ENCODE data around the gene STIM1. TPM values are rescaled to one million over a fixed set of nuclear protein-coding genes. Genes with fewer than 3 reads are reported as not detected.

Gene STIM1
- total RNA-seq, 1 experiment from 2014 or later = 93.6 TPM

GRCh38 chr11:3911908-3912505 lies 56.5 kb downstream of the STIM1 start:
- intact Hi-C loops (cut with micrococcal nuclease; ENCODE audit: unreplicated experiment) = no loop called here
- ATAC-seq (no peak), DNase-seq (ENCODE audit: low read depth, low spot score) (no peak)
- H3K4me1 ChIP-seq (ENCODE audit: control insufficient read depth, insufficient read depth, low read length) = peaks cover 1% of the 10 kb centered on the region; the same call in 1 of the 2 replicates
- TF ChIP-seq SIN3A (IDR thresholded peaks at IDR 0.05; ENCODE audit: borderline replicate concordance, insufficient read depth, low read depth, low read length) (no peak), POLR2AphosphoS5 (IDR thresholded peaks at IDR 0.05; ENCODE audit: low read depth, low read length) (no peak), CTCF (IDR thresholded peaks at IDR 0.05) (no peak), REST (IDR thresholded peaks at IDR 0.05; ENCODE audit: insufficient read depth in 1 of 2, low read depth in 2 of 2, low read length in 1 of 2) (no peak), TCF7L2 (IDR thresholded peaks at IDR 0.05; ENCODE audit: low read depth, low read length) (no peak)
- no peak overlapping the region for H3K27ac ChIP-seq (ENCODE audit: low read length)
- H3K4me3 ChIP-seq (ENCODE audit: low read depth in 2 of 2, low read length in 2 of 2) = no peak overlapping the region
- no peaks in the 10 kb centered on the region for H3K36me3 ChIP-seq (ENCODE audit: control insufficient read depth, insufficient read depth, low read length)
- no peaks in the 10 kb centered on the region for H3K27me3 ChIP-seq (ENCODE audit: control insufficient read depth, insufficient read depth, low read length)
- ChIA-PET POLR2A (no interaction called here), CTCF (interaction anchor here (1.2 kb wide), 1 partner anchor 57 kb away, joined by 3 read pairs; the partner anchor contains the start of gene STIM1)
- H3K9me3 ChIP-seq (ENCODE audit: control insufficient read depth, insufficient read depth, low read depth, low read length) = no peaks in the 10 kb centered on the region
- in situ Hi-C loops (cut with HindIII; ENCODE audit: low pct_unique_long_range_greater_than_20kb, low sequenced_read_pairs) = no loop called here
- BruUV-seq (replicated peaks) = no TSS peak

- intact Hi-C loops (cut with micrococcal nuclease; ENCODE audit: unreplicated experiment) = no loop called here
- ChIA-PET POLR2A (no interaction called here), CTCF (interaction anchor here (0.7 kb wide), 1 partner anchor 167 kb away, joined by 3 read pairs; no protein-coding TSS in a partner anchor)
- no peak for TF ChIP-seq TCF7L2 (IDR thresholded peaks at IDR 0.05; ENCODE audit: low read depth, low read length)
- no peak for TF ChIP-seq REST (IDR thresholded peaks at IDR 0.05; ENCODE audit: insufficient read depth in 1 of 2, low read depth in 2 of 2, low read length in 1 of 2)
- no peak for TF ChIP-seq POLR2AphosphoS5 (IDR thresholded peaks at IDR 0.05; ENCODE audit: low read depth, low read length)
- no peak for TF ChIP-seq CTCF (IDR thresholded peaks at IDR 0.05)
- no peak for TF ChIP-seq SIN3A (IDR thresholded peaks at IDR 0.05; ENCODE audit: borderline replicate concordance, insufficient read depth, low read depth, low read length)
- Histone ChIP-seq H3K4me1 (ENCODE audit: control insufficient read depth, insufficient read depth, low read length) (no peaks in the 10 kb centered on the region), H3K9me3 (ENCODE audit: control insufficient read depth, insufficient read depth, low read depth, low read length) (no peaks in the 10 kb centered on the region), H3K36me3 (ENCODE audit: control insufficient read depth, insufficient read depth, low read length) (no peaks in the 10 kb centered on the region), H3K4me3 (ENCODE audit: low read depth in 2 of 2, low read length in 2 of 2) (no peak overlapping the region), H3K27me3 (ENCODE audit: control insufficient read depth, insufficient read depth, low read length) (no peaks in the 10 kb centered on the region), H3K27ac (ENCODE audit: low read length) (no peak overlapping the region)
- in situ Hi-C loops (cut with HindIII; ENCODE audit: low pct_unique_long_range_greater_than_20kb, low sequenced_read_pairs) = no loop called here
- no TSS peak for BruUV-seq (replicated peaks)
- DNase-seq (ENCODE audit: low read depth, low spot score) = no peak
- no peak for ATAC-seq
Measured at GRCh38 chr11:3913921-3914320, 58.5 kb downstream of the STIM1 start.

Data from Panc1 (cell line).